HG02678 (cell line): ENCODE results near the gene CCL26.
"Not testable (repeated sequence)": the region's sequence is repeated elsewhere in the genome, so short reads cannot be mapped to it uniquely, and the experiment has no call there.

Source experiments
- ATAC-seq: cut with Tn5 transposase; IDR thresholded peaks from one replicate; pipeline ENCODE4 v1.9.1; 2021; ENCODE audit warnings: mild to moderate bottlenecking, moderate library complexity; ENCODE audit not compliant: unreplicated experiment

The CCL26 gene

DNA sequence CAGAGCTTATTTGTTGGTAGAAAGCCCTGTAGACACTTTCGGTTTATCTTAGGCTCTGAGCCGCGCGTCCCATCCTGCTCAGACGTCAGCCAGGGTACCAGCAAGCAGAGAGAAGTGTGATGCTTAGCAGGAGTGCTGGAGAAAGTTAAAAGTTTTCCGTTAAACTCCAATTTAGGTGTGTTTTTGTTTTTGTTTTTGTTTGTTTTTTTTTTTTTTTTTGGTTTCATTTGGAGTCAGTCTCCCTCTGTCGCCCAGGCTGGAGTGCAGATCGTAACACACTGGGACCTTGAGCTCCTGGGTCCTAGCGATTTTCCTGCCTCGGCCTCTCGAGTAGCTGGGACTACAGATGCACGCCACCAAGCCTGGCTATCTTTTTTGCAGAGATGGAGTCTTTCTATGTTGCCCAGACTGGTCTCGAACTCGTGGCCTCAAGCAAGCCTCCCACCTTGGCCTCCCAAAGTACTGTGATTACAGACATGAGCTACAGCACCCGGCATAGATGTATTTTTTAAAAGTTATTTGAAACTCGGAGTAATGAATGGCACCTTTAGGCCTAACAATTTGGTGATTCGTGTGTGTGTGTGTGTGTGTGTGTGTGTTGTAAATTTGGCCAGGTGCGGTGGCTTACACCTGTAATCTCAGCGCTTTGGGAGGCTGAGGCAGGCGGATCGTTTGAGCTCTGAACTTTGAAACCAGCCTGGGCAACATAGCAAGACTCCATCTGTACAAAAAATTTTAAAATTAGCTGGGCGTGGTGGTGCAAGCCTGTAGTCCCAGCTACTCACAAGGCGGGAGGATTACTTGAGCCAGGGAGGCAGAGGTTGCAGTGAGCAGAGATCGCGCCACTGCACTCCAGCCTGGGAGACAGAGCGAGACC, 32.0 kb downstream of the CCL26 start:
- ATAC-seq = no peak

DNA sequence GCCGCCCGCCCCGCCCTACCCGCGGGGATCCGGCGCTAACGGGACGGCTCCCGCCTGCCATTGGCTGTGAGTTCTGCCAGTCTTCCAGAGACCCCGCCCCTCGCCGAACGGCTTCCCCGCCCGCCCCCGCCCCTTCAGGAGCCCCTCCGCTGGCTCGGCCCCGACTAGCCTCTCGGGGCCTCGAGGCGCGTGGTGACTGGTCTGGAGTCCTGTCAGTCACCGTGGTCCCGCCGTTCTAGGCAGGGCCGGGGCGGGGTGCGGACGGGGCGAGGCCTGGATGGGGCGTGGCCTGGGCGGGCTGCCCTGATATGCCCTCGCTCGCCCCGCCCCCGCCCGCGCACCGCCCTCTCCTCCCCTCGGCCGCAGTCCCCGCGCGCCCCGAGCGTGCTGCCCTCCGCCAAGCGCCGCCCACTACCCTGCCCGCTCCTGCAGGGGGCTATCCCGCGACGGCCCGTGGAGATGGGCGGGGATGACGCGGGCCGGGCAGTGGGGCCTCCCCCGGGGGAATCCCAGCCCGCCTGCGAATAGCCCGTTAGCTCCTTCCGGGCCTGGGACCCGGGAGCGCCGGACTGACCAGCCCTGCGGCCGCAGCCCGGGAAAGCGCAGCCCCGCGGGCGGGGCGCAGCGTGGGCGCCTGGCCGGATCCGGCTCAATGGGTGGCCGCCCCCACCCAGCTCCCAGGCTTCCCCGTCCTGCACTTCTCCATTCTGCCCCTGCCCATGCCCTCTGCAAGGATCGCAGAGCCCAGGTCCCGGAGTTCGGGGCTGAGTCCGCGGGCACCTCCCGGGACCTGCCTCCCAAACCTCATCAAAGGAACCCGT, 32.8 kb downstream of the CCL26 start:
- peak; percentile 94 for ATAC-seq

DNA sequence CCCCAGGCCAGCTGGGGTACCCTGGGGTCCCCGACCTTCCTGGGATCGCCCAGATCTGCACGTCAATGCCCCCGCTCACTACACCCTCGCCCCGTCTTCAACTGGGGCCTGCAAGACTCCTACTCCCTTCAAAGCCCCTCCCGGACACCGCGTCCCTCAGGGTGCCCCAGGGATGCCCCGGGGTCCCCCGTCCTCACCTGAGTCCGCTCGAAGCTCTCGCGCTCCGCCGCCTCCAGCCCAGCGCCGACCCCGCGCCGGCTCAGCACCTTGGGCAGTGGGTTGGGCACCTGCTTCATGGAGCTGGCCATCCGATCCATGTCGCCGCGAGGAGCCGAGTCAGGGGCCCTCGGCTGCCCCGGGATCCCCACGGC, 33.4 kb downstream of the CCL26 start, which contains the start of gene HIP1:
TSS of gene HIP1 (minus strand) at position 338 of the 371 bp plus-strand sequence. CDS start at position 317, 21 bp downstream.
- ATAC-seq = no peak

DNA sequence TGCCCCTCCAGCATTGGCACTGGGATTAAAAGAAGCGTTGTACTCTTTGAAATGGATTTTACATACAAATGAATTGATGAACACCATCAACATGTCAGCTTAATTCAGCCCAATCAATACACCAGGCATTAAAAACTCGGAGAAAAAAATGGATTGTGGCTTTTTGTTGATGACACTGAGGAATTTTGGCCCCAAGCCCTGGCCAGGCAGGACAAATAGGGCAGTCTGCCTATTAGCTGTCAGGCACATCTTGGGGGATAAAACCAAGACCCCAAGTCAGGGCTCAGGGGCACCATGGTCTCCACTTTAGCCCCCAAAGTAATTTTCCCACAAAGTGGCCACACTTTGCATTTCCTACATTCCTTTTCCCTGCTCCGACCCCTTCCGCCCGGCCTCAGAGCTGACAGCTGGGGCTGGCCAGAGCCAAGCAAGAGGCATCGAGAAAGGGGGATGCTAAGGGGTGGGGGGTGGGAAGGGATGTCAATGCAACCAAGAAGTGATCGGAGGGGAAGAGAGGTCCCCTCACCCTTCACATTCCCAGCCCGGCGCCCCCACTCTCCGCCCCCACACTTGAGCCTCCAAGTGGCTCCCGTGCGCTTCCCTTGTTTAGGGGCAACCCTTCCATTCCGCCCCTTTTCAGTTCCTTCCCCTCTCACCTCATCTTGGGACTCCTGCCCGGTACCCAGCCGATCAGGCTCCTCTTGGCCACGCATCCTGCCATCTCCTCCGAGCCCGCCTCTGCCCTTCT, 34.0 kb downstream of the CCL26 start:
- no peak for ATAC-seq

DNA sequence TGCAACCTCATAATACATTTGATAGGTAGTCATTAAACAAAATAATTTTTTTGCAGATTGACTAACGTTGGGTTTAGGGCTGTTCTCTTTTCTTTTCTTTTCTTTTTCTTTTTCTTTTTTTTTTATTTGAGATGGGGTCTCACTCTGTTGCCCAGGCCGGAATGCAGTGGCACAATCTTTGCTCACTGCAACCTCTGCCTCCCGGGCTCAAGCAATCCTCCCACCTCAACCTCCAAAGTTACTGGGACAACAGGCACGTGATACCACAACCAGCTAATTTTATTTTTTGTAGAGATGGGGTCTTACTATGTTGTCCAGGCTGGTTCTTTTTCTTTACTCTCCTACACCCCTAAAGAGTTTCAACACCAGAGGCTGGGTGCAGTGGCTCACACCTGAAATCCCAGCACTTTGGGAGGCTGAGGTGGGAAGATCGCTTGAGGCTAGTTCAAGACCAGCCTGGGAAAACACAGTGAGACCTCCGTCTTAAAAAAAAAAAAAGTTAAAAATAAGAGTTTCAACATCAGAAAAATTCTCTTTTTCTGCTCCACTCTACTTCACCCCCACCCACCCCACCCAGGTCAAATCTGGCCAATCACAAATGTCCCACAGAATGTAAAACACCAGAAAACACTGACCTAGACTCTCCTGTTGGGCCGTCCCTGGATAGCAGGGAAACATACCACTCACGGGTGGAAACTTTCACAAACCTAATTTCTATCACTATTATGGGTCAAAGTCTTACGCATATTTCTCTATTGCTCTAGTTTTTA, 36.2 kb downstream of the CCL26 start:
- ATAC-seq = no peak

DNA sequence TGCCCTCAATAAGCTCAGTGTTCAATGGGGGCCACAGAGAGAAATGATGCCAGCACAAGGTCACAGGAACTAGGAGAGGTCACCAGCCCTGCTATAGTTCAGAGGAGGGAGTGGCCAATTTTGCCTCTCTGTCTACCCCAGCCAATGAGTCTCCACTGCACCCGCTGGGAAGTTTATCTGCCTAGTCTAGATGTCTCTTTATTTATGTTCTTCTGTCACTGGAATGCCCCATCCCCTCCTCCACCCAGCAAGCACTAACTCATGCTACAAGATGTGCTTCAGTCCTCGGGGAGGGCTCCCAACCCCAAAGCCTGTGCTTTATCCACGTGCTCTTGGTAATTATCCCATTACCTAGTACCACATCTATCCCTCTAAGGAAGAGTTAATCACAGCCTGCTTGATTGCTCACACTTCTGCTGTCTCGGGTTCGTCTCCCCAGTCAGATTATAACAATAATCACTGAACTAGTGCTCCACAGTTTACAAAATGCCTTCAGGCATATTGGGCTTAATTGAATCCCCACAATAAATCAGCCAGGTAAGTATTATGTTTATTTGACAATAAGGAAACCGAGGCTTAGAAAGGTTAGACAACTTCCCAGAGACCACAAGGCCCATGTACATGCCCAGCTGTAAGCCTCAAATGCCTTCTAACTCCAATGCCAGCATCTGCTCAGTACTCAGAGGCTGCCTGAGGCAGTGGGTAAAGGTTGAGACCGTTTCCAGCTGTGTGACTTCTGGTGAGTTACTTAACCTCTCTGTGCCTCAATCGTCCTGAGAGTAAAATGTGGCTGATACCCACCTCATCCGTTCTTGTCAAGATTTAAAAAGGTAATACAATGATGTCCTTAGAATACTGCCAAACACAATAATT, 37.2 kb downstream of the CCL26 start:
- no peak for ATAC-seq

DNA sequence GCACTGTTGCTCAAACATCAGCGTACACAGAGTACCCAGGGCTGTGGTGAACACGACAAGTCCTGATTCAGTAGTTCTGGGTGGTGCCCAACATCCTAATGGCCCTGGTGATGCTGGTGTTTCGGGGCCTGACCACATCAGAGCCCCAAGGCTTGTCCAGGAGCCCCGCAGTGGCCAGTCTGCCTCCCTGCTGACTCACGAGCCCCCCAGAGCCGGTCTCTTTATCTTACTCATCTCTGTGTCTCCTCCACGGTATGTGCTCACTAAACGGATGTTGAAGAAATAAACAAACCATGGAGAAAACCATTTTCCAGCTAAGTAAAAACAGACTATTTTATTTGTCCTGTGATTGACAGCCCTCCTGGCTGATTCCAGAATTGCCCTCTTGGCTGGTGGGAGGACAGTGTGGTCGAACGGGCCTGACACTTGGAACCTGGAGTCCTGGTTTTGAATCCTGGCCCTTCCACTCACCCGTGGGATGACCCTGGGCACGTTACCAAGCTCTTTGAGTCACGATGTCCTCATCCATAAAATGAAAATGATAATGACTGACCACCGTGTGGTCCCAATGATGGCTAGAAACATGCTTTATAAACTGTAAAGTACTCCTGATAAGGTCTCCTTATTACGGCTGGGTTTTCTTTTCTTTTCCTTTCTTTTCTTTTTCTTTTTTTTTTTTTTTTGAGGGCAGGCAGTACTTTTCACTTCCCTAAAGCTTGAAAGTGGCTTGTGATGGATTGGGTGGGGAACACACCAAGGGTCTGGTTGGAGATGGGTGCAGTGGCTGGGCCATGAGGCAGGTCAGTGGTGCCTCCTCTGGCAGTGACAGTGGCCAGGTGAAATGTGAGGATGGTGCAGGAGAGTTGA, 39.0 kb downstream of the CCL26 start:
- ATAC-seq = no peak

DNA sequence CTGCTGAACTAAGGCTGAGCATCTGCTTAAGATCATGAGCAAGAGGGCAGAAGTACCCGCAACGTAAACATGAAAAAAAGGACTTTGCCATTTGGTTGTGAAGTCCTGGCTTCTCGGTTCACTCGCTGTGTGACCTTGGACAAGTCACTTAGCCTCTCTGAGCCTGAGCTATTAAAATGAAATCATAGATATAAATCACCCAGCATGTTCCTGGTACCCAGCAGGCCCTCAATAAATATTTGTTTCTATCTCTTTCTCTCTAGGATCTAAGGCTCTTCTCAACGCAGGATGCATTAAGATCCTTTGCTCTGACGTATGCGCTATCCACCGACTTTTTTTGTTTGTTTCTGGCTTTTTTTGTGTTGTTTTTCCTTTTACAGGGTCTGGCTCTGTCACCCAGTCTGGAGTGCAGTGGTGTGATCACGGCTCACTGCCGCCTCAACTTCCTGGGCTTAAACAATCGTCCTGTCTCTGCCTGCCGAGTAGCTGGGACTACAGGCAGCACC, 39.9 kb downstream of the CCL26 start:
- ATAC-seq = no peak

DNA sequence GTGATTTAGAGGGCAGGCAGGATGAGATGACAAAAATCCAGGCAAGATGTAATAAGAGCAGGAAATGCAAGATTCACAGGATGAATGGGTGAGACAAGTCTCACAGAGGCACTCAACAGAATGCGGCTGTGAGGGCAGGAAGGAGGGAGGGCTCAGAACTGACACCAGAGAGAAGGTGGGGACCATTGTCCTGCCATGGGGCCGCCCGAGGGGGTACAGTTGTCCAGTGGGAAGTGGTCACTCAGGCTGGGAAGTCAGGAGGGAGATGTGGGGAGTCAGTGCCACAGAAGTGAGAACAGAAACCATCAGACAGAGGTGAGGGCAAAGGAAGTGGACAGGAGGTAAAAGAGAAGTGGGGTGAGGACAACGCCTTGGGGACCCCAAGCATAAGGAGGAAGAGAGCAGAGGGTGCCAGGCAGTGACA, 42.1 kb downstream of the CCL26 start:
- no peak for ATAC-seq

DNA sequence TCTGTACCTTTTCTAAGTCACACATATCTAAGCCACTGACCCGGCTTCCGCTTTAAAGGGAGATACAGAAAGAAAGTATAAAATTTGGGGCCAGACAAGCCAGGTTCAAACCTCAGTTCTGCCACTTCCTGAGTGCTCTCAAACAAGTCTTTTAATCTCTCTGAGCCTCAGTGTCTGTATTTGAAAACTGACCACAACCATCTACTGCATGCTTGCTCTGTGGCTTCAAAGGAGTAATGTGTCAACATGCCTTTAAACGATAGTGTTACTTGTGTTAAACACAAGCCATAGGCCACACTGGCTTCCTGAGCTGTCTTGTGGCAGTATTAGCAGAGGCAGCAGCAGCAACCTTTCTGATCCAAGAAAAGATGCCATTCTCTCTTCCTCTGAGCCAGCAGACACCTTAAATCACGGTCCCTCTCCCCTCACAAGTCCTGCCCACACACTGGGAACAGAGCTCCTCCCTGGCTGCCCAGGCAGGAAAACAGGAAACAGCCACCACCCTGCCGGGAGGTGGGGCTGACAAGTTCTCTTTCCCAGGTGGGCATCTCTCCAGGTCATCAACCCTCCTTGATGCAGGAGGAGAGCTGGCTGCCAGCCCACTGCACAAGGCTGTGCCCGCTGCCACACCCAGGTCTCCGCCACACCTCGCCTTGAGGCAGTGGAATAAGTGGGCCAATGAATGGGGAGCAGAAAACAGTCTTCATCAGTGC, 44.0 kb downstream of the CCL26 start:
- no peak for ATAC-seq

DNA sequence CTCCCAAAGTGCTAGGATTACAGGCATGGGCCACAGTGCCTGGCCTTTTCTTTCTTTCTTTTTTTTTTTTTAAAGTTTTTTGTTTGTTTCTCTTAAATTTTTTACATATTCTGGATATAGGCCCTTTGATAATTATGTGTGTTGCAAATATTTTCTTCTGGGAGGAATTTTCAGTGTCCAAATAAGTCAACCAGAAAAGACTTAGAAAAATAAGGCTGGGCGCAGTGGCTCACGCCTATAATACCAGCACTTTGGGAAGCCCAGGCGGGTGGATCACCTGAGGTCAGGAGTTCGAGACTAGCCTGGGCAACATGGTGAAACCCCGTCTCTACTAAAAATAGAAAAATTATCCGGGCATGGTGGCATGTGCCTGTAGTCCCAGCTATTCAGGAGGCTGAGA, 44.7 kb downstream of the CCL26 start:
- ATAC-seq = not testable (repeated sequence)

DNA sequence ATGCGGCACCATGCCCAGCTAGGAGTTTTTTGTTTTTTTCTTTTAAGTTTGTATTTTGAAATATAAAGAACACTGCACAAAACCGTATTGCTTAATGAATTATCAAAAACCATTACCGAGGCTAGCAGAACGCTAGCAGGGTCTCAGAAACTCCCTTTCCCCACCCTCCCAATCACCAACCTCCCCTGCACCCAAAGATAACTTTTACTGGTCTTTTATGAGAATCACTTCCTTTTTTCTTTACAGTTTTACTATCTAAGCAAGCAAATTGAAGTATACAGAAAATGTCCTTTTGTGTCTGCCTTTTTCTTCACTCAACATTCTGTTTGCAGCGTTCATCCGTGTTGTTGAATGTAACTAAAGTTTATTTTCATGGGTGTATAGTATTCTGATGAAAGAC, 46.7 kb downstream of the CCL26 start:
- no peak for ATAC-seq

DNA sequence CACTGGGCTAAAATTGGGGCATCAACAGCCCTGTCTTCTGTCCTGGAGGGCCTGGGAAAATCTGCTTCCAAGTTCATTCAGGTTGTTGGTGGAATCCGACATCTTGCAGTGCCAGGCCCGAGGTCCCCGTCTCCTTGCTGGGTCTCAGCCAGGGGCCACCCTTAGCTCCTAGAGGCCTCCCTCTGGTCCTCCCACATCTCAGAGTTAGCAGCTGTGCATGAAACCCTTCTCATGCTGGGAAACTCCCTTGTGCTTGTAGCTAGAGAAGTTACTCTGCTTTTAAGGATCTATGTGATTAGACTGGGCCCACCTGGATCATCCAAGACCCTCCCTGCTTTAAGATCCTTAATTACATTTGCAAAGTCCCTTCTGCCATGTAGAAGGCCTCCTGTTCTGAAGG, 48.6 kb downstream of the CCL26 start:
- no peak for ATAC-seq

DNA sequence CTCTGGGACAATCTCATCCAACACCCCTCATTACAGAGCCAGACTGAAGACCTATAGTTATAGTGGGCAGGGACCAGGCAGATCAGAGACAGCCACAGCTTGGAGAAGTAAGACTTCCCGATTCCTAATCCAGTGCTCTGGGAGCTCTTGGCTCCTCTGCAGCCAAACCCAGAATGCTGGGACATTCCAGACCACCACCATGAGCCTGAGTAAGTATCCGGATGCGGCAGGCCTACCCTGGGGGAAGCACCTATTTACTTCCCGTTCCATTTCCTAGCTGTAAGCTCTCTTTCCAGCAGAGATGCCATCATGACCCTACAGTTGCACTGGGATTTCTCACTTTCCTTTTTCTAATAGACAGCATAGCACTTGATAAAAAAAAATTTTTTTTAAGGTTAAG, 49.6 kb downstream of the CCL26 start:
- no peak for ATAC-seq

DNA sequence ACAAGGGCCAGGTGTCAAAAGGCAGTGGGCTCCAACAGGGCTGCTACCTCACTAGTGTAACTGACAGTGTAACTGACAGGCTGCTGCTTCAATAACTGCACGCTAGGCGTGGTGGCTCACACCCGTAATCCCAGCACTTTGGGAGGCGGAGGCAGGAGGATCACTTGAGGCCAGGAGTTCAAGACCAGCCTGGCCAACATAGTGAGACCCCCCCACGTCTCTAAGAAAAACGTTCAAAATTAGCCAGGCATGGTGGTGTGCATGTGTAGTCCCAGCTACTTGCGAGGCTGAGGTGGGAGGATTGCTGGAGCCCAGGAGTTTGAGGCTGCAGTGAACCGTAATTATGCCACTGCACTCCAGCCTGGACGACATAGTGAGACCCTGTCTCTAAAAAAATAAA, 50.1 kb downstream of the CCL26 start:
- not testable (repeated sequence) for ATAC-seq

DNA sequence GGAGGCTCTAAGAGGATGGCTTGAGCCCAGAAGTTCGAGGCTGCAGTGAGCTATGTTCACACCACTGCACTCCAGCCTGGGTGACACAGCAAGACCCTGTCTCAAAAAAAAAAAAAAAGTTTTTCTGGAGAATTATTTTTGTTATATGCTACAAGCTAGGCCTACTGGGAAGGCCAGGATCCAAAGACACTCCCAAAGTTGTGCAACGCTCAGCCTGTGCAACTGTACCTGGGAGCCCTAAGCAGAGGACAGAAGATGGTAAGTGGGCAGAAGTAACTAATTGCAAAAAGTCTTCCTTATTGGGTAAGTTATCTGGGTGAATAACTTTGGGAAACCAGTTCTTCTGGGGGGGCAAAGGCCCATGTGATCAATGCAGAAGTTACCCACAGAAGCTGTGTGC, 50.6 kb downstream of the CCL26 start:
- ATAC-seq = no peak

DNA sequence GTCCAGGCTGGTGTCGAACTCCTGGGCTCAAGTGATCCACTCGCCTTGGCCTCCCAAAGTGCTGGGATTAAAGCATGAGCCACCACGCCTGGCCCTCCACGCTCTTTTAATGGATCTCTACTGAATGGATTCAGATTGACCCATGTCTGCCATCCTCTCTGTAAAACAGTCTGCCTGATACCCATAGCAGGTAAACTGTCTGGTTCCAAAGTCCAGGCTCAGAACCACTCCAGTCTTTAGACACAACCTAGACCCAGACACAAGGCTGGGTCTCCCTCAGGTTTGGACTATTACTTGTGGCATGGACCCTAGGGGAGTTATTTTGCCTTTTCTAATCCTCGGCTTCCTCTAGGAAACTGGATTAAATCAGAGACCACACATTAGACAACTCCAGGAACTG, 52.4 kb downstream of the CCL26 start:
- no peak for ATAC-seq
